Naive thymus-derived CD4-positive, alpha-beta T cell (primary cell): Measurements from ENCODE around the gene GABBR1. TPM values are rescaled to one million over a fixed set of nuclear protein-coding genes. Genes with fewer than 3 reads are reported as not detected.

ENCODE experiments used
- ATAC-seq: fragments of 150-1000 bp; cut with Tn5 transposase; 2 replicates; pipeline ENCODE4 v1.10.0; 2021; ENCODE audit warnings: mild to moderate bottlenecking, moderate library complexity
- CTCF ChIA-PET: fragments of 350-600 bp; sonication (Branson Sonifier 250); formaldehyde crosslinking; loops from one replicate; lab custom pipeline; 2021; ENCODE audit warnings: antibody characterized with exemption; lab: Charles Lee
- POLR2A ChIA-PET: fragments of 350-600 bp; sonication (Branson Sonifier 250); formaldehyde crosslinking; loops from one replicate; lab custom pipeline; 2021; ENCODE audit warnings: antibody characterized with exemption, inconsistent platforms; lab: Charles Lee
- DNase-seq, 9 donors: peaks; one replicate each; pipeline versions ENCODE4 v3.0.0 to v3.0.0-alpha.2; 2020 to 2022; ENCODE audit warnings: mixed read lengths in 1 of 9
- H3K27ac ChIP-seq: one replicate; pipeline ENCODE4 v1.7.0; 2013; ENCODE audit warnings: mild to moderate bottlenecking, low read depth, low read length, moderate library complexity
- H3K27me3 ChIP-seq, 2 donors: one replicate each; pipeline ENCODE4 v1.7.0; 2013; ENCODE audit warnings: low read length in 2 of 2, mild to moderate bottlenecking in 2 of 2, moderate library complexity in 2 of 2; ENCODE audit not compliant: control insufficient read depth in 2 of 2, insufficient read depth in 2 of 2
- H3K36me3 ChIP-seq, 3 experiments: 1 replicate in 2 of 3; 2 replicates in 1 of 3; pipeline ENCODE4 v1.7.0; 2013; ENCODE audit warnings: low read length in 3 of 3, mild to moderate bottlenecking in 3 of 3, moderate library complexity in 1 of 3; ENCODE audit not compliant: insufficient read depth in 3 of 3, control insufficient read depth in 2 of 3
- H3K4me1 ChIP-seq, 2 donors: one replicate each; pipeline ENCODE4 v1.7.0; 2013; ENCODE audit warnings: low read length in 2 of 2, mild to moderate bottlenecking in 2 of 2, moderate library complexity in 1 of 2; ENCODE audit not compliant: control insufficient read depth in 2 of 2, insufficient read depth in 2 of 2
- H3K4me3 ChIP-seq: 2 replicates; pipeline ENCODE4 v1.7.0; 2013; ENCODE audit warnings: mild to moderate bottlenecking, low read length
- H3K9me3 ChIP-seq, 3 experiments: 1 replicate in 2 of 3; 2 replicates in 1 of 3; pipeline ENCODE4 v1.7.0; 2013; ENCODE audit warnings: low read length in 3 of 3; ENCODE audit not compliant: control insufficient read depth in 2 of 3
- H3K27ac Mint-ChIP-seq, 9 donors: one replicate each; pipeline ENCODE4 v1.8.0; 2020 to 2022; ENCODE audit warnings: mixed read lengths in 9 of 9, mild to moderate bottlenecking in 8 of 9, moderate library complexity in 5 of 9, inconsistent platforms in 2 of 9
- H3K27me3 Mint-ChIP-seq, 5 donors: one replicate each; pipeline ENCODE4 v1.8.0; 2021 to 2022; ENCODE audit warnings: mixed read lengths in 5 of 5, mild to moderate bottlenecking in 1 of 5
- H3K36me3 Mint-ChIP-seq, 5 donors: one replicate each; pipeline ENCODE4 v1.8.0; 2020 to 2022; ENCODE audit warnings: mixed read lengths in 5 of 5, mild to moderate bottlenecking in 3 of 5, inconsistent platforms in 1 of 5
- H3K4me1 Mint-ChIP-seq, 7 donors: one replicate each; pipeline ENCODE4 v1.8.0; 2020 to 2022; ENCODE audit warnings: mixed read lengths in 7 of 7, mild to moderate bottlenecking in 3 of 7, inconsistent platforms in 1 of 7
- H3K4me3 Mint-ChIP-seq, 10 donors: one replicate each; pipeline ENCODE4 v1.8.0; 2020 to 2022; ENCODE audit warnings: mild to moderate bottlenecking in 10 of 10, mixed read lengths in 10 of 10, moderate library complexity in 6 of 10, inconsistent platforms in 2 of 10
- H3K9me3 Mint-ChIP-seq, 11 donors: one replicate each; pipeline ENCODE4 v1.8.0; 2020 to 2022; ENCODE audit warnings: mixed read lengths in 11 of 11, mild to moderate bottlenecking in 4 of 11, inconsistent platforms in 1 of 11, moderate library complexity in 1 of 11
- intact Hi-C, 2 donors: fragments of 100-400 bp; cut with micrococcal nuclease; formaldehyde crosslinking; loops; one replicate each; pipeline ENCODE4 v1.15.1; 2023
- polyA plus RNA-seq, 2 donors: library from polyadenylated mRNA; unstranded; fragments of 300-500 nt; fragmentation: Illumina TruSeq; gene quantifications; one replicate each; pipeline ENCODE4 v1.2.3, GENCODE V29; 2021
- total RNA-seq, 6 experiments: library from RNA in 5 of 6; stranded (reverse) in 5 of 6; gene quantifications; 1 replicate in 5 of 6; 2 replicates in 1 of 6; pipeline ENCODE4 v1.2.3 and lab custom pipeline; 2021 to 2026

Gene GABBR1
- total and polyA plus RNA-seq, 7 experiments from 2014 or later: 1.2 to 115 (median 59.9) TPM

DNA sequence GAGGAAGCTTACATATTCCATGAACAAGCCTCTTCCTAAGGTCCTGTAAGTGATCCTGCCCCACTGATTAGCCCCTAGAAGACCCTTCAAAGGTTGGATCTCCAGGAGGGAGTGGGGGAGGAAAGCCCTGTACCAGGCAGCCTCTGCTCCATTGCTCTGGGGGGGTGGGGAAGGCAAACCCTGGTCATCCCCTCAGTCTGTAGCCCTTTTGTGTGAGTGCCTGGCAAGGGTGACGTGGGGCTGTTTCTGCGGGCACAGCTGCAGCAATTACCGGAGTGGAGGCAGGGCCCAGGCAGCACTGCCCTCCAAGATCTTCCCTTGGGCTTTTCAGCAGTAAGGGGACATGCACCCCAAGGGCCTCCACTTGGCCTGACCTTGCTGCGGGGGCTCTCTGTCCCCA, 23.8 kb upstream of the GABBR1 start, which contains the start of gene MOG:
Gene MOG, plus strand, starts transcription at position 295 of the 400 bp plus-strand sequence. CDS start 118 bp downstream, outside the sequence.
- peaks cover 0 to 4% of the 10 kb centered on the region in 2 donors for H3K27me3 ChIP-seq
- H3K4me1 Mint-ChIP-seq: peaks cover 0 to 3% (median 1%) of the 10 kb centered on the region in 7 donors
- H3K4me3 ChIP-seq: no peak within 1 kb of the TSS
- H3K9me3 ChIP-seq: no peaks in the 10 kb centered on the region
- H3K4me1 ChIP-seq: no peaks in the 10 kb centered on the region
- DNase-seq (no peak), ATAC-seq (no peak)
- POLR2A ChIA-PET: no interaction called here
- H3K36me3 ChIP-seq: no peaks in the 10 kb centered on the region
- intact Hi-C loops: no loop called here
- CTCF ChIA-PET: no interaction called here
- H3K27ac ChIP-seq: no peak within 1 kb of the TSS
- H3K36me3 Mint-ChIP-seq: no peaks in the 10 kb centered on the region
- no peaks in the 10 kb centered on the region for H3K9me3 Mint-ChIP-seq
- no peak within 1 kb of the TSS for H3K27ac Mint-ChIP-seq
- H3K4me3 Mint-ChIP-seq: no peak within 1 kb of the TSS
- peaks cover 24 to 46% (median 34%) of the 10 kb centered on the region in 5 donors for H3K27me3 Mint-ChIP-seq

GRCh38 chr6:29656157-29656556, 23.2 kb upstream of the GABBR1 start:
- H3K36me3 Mint-ChIP-seq: no peaks in the 10 kb centered on the region
- ChIA-PET POLR2A (no interaction called here), CTCF (interaction anchor here (0.6 kb wide), 1 partner anchor 36 kb away, joined by 3 read pairs; no protein-coding TSS in a partner anchor)
- peaks cover 0 to 6% (median 6%) of the 10 kb centered on the region in 7 donors for H3K4me1 Mint-ChIP-seq
- Histone ChIP-seq H3K27me3 (no peaks in the 10 kb centered on the region), H3K4me3 (no peak overlapping the region), H3K4me1 (no peaks in the 10 kb centered on the region), H3K27ac (no peak overlapping the region), H3K36me3 (no peaks in the 10 kb centered on the region), H3K9me3 (no peaks in the 10 kb centered on the region)
- H3K9me3 Mint-ChIP-seq: no peaks in the 10 kb centered on the region
- no peak overlapping the region for H3K27ac Mint-ChIP-seq
- intact Hi-C loops: no loop called here
- ATAC-seq (no peak), DNase-seq (no peak)
- no peak overlapping the region for H3K4me3 Mint-ChIP-seq
- peaks cover 19 to 40% (median 29%) of the 10 kb centered on the region in 5 donors for H3K27me3 Mint-ChIP-seq

- H3K4me3 Mint-ChIP-seq: no peak overlapping the region
- H3K36me3 Mint-ChIP-seq: no peaks in the 10 kb centered on the region
- Histone ChIP-seq H3K9me3 (no peaks in the 10 kb centered on the region), H3K27me3 (no peaks in the 10 kb centered on the region), H3K27ac (no peak overlapping the region), H3K36me3 (no peaks in the 10 kb centered on the region), H3K4me3 (no peak overlapping the region), H3K4me1 (no peaks in the 10 kb centered on the region)
- no peak for ATAC-seq
- intact Hi-C loops: no loop called here
- CTCF ChIA-PET: interaction anchor here (0.6 to 4.7 kb wide), 3 partner anchors 9 to 178 kb away, joined by 3 to 39 read pairs (median 3); no protein-coding TSS in a partner anchor
- POLR2A ChIA-PET: no interaction called here
- no peak for DNase-seq
- no peak overlapping the region for H3K27ac Mint-ChIP-seq
- no peaks in the 10 kb centered on the region for H3K9me3 Mint-ChIP-seq
- peaks cover 16 to 35% (median 24%) of the 10 kb centered on the region in 5 donors for H3K27me3 Mint-ChIP-seq
- H3K4me1 Mint-ChIP-seq: peaks cover 0 to 6% (median 6%) of the 10 kb centered on the region in 7 donors
Observed at GRCh38 chr6:29655658-29656057, 22.7 kb upstream of the GABBR1 start.

GRCh38 chr6:29653452-29654038, 20.6 kb upstream of the GABBR1 start:
- Mint-ChIP-seq H3K4me3 (no peak overlapping the region), H3K36me3 (no peaks in the 10 kb centered on the region), H3K9me3 (peaks cover 0 to 2% (median 0%) of the 10 kb centered on the region in 11 donors), H3K27me3 (peaks cover 9 to 32% (median 18%) of the 10 kb centered on the region in 5 donors), H3K4me1 (peaks cover 5 to 21% (median 15%) of the 10 kb centered on the region in 7 donors), H3K27ac (no peak overlapping the region)
- CTCF ChIA-PET: interaction anchor here (0.6 to 4.7 kb wide), 26 partner anchors 11 to 1114 kb away, joined by 3 to 47 read pairs (median 4); partner anchors contain the start of gene GABBR1
- Histone ChIP-seq H3K36me3 (no peaks in the 10 kb centered on the region), H3K27ac (no peak overlapping the region), H3K27me3 (no peaks in the 10 kb centered on the region), H3K9me3 (no peaks in the 10 kb centered on the region), H3K4me1 (peaks cover 4 to 7% of the 10 kb centered on the region in 2 donors), H3K4me3 (no peak overlapping the region)
- DNase-seq: peak in 7 of 9 donors; percentile 41 to 70 (median 62)
- intact Hi-C loops: loop anchor here (1.0 to 5.0 kb wide), 5 partner anchors 25 to 314 kb away; partner anchors contain the start of gene HLA-F (in 2 of the 2)
- POLR2A ChIA-PET: interaction anchor here (0.7 to 2.7 kb wide), 12 partner anchors 10 to 962 kb away, joined by 3 to 11 read pairs (median 4); partner anchors contain the start of gene GABBR1
- ATAC-seq: peak; percentile 33

DNA sequence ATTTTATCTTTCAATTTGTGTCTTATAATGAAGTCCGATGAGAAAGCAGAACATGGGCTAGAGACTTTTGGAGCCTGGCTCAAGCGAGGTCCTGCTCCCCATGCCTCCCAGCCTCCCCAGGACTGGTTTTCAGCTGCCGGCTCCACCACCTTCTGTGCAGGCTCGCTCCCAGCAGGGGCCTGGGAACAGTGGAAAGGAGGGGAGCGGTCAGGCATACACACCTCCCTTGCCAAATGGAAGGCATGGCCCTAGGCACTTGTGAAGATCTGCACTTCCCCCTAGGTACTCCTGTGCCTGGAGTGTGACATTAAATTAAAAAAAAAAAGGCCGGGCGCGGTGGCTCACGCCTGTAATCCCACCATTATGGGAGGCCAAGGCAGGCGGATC, 19.2 kb upstream of the GABBR1 start:
- intact Hi-C loops: loop anchor here (5.0 kb wide), 3 partner anchors 55 to 315 kb away; partner anchors contain the start of gene HLA-F (in 2 of the 2)
- no peak overlapping the region for H3K27ac ChIP-seq
- POLR2A ChIA-PET: interaction anchor here (1.6 kb wide), 1 partner anchor 10 kb away, joined by 6 read pairs; no protein-coding TSS in a partner anchor
- peaks cover 0 to 23% (median 9%) of the 10 kb centered on the region in 5 donors for H3K27me3 Mint-ChIP-seq
- H3K36me3 Mint-ChIP-seq: no peaks in the 10 kb centered on the region
- no peaks in the 10 kb centered on the region for H3K9me3 ChIP-seq
- H3K36me3 ChIP-seq: no peaks in the 10 kb centered on the region
- no peak for ATAC-seq
- H3K4me1 Mint-ChIP-seq: peaks cover 5 to 21% (median 15%) of the 10 kb centered on the region in 7 donors
- no peak overlapping the region for H3K27ac Mint-ChIP-seq
- H3K4me1 ChIP-seq: peaks cover 4 to 7% of the 10 kb centered on the region in 2 donors
- no peak for DNase-seq
- H3K27me3 ChIP-seq: no peaks in the 10 kb centered on the region
- no peak overlapping the region for H3K4me3 Mint-ChIP-seq
- CTCF ChIA-PET: interaction anchor here (1.0 to 4.7 kb wide), 6 partner anchors 9 to 104 kb away, joined by 3 to 47 read pairs (median 6); no protein-coding TSS in a partner anchor
- no peak overlapping the region for H3K4me3 ChIP-seq
- peaks cover 0 to 2% (median 0%) of the 10 kb centered on the region in 11 donors for H3K9me3 Mint-ChIP-seq

DNA sequence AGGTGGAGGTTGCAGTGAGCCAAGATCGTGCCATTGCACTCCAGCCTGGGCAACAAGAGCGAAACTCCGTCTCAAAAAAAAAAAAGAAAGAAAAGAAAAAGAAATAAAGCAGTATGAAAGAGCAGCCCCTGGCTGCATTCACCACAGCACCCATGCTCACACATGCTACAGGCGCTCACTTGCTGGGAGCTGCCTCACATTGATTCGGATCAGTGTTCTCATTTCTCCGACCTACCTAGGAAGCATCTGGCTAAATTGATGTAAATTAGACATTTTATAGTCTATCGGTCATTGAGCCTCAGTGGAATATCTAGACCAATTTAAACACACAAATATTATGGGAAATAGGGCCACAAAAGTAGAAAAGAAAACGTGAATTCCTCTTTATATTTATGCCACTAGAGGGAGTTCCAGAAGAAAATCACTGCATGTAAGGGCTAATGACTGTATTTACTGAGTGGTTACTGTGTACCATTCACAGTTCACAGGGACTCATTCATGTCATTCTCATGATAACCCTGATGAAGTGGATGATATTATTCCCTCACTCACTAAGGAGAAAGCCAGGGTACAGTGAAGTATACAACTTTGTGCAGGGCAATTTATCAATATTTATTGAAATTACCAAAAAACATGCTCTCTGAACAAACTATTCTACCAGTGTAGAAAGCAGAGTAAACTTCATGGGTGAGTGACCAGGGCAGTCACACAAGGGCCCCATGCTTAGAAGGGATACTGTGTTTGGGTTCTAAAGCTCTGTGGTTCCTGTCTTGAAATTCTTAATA, 18.6 kb upstream of the GABBR1 start:
- Mint-ChIP-seq H3K27ac (peak overlapping the region in 5 of 9 donors; percentile 2 to 81 (median 23)), H3K27me3 (peaks cover 0 to 21% (median 9%) of the 10 kb centered on the region in 5 donors), H3K9me3 (peaks cover 0 to 2% (median 0%) of the 10 kb centered on the region in 11 donors), H3K36me3 (no peaks in the 10 kb centered on the region), H3K4me3 (peak overlapping the region in 3 of 10 donors; percentile 15 to 55 (median 19)), H3K4me1 (peaks cover 5 to 21% (median 15%) of the 10 kb centered on the region in 7 donors)
- ChIA-PET CTCF (interaction anchor here (0.7 to 4.7 kb wide), 9 partner anchors 9 to 408 kb away, joined by 3 to 47 read pairs (median 11); no protein-coding TSS in a partner anchor), POLR2A (interaction anchor here (0.7 to 2.7 kb wide), 4 partner anchors 10 to 24 kb away, joined by 3 to 20 read pairs (median 4); no protein-coding TSS in a partner anchor)
- intact Hi-C loops: loop anchor here (2.0 to 5.0 kb wide), 6 partner anchors 56 to 415 kb away; partner anchors contain the start of genes HLA-F (in 2 of the 2) and PPP1R11 (in 1 of the 2)
- no peak for ATAC-seq
- no peaks in the 10 kb centered on the region for H3K27me3 ChIP-seq
- peak in 5 of 9 donors; percentile 35 to 56 (median 44) for DNase-seq
- H3K9me3 ChIP-seq: no peaks in the 10 kb centered on the region
- no peaks in the 10 kb centered on the region for H3K36me3 ChIP-seq
- no peak overlapping the region for H3K4me3 ChIP-seq
- H3K27ac ChIP-seq: no peak overlapping the region
- H3K4me1 ChIP-seq: peaks cover 4 to 7% of the 10 kb centered on the region in 2 donors
